Fibroblast of the aortic adventitia (primary cell): ENCODE measurements around the gene TULP3. TPM values are rescaled to one million over a fixed set of nuclear protein-coding genes. Genes with fewer than 3 reads are reported as not detected.

Experiments
- DNase-seq: peaks from one replicate; pipeline ENCODE4 v3.0.0-alpha.2; 2010; ENCODE audit warnings: low read depth
- H3K4me3 ChIP-seq: 2 replicates; pipeline ENCODE4 v1.5.1; 2011; ENCODE audit warnings: low read depth, mild to moderate bottlenecking, control low read depth, low read length, moderate library complexity
- total RNA-seq: library from RNA; depleted of rRNA; stranded (reverse); fragments of >200 nt; gene quantifications from 2 replicates; pipeline ENCODE4 v1.2.3, GENCODE V29; 2012; ENCODE audit warnings: low replicate concordance
- TF ChIP-seq, protein P1 (sequence below): IDR thresholded peaks from 2 replicates; pipeline ENCODE4 v1.5.1; 2011; ENCODE audit warnings: mild to moderate bottlenecking, low read length, control low read depth, inconsistent platforms; ENCODE audit not compliant: insufficient read depth

Gene TULP3
- total RNA-seq, 1 donor, result 56.6 TPM

DNA sequence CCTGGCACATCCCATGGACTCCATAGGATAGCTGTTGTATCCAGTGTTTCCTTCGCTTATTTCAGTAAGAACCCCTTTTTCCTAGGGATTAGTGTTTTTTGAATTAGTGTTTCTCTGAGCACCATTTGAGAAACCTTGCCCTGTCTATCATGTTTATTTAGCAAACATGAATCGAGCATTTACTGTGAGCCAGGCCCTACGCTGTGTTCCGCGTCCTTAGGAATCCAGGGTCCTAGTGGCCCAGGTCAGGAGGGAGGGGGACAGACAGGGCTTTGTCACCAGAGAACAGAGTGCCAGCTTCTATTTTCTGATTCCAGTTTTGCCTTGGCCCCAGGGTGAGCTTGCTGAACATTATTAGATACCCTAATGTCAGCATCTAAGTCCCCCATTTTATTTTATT, 71.0 kb downstream of the TULP3 start:
- TF ChIP-seq, protein P1, sequence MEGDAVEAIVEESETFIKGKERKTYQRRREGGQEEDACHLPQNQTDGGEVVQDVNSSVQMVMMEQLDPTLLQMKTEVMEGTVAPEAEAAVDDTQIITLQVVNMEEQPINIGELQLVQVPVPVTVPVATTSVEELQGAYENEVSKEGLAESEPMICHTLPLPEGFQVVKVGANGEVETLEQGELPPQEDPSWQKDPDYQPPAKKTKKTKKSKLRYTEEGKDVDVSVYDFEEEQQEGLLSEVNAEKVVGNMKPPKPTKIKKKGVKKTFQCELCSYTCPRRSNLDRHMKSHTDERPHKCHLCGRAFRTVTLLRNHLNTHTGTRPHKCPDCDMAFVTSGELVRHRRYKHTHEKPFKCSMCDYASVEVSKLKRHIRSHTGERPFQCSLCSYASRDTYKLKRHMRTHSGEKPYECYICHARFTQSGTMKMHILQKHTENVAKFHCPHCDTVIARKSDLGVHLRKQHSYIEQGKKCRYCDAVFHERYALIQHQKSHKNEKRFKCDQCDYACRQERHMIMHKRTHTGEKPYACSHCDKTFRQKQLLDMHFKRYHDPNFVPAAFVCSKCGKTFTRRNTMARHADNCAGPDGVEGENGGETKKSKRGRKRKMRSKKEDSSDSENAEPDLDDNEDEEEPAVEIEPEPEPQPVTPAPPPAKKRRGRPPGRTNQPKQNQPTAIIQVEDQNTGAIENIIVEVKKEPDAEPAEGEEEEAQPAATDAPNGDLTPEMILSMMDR, result no peak
- peak overlapping the region; percentile 80 for H3K4me3 ChIP-seq
- no peak for DNase-seq

DNA sequence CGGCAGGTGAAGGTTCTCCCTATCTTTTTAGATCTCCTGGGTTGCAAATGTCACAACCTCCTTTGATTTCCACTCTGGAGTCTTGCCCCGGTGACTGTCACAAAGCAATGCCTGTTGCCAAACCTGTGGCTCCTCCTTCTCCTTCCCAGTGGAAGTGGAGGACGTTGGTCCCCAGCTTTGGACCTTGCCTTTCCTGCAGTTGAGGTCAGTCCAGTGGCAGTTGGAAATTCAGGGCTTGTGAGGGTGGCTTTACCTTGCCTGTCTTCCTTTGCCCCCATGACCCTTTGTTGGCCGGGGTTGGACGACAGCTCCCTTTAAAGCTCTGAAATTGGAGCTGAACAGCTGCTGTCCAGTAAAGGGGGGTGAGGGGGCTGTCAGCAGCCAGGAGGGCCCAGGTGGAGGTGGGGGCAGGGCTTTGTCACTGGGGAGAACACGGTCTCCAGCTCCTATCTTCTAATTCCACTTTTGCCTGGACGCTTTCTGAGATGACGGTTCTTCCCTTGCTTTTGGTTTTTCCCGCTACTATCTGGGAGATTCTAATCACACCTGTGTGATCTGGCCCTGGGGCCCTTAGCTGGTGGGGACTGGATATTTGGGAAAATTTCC, 72.6 kb downstream of the TULP3 start:
- H3K4me3 ChIP-seq, result no peak overlapping the region
- no peak for DNase-seq
- TF ChIP-seq, protein P1, result no peak

DNA sequence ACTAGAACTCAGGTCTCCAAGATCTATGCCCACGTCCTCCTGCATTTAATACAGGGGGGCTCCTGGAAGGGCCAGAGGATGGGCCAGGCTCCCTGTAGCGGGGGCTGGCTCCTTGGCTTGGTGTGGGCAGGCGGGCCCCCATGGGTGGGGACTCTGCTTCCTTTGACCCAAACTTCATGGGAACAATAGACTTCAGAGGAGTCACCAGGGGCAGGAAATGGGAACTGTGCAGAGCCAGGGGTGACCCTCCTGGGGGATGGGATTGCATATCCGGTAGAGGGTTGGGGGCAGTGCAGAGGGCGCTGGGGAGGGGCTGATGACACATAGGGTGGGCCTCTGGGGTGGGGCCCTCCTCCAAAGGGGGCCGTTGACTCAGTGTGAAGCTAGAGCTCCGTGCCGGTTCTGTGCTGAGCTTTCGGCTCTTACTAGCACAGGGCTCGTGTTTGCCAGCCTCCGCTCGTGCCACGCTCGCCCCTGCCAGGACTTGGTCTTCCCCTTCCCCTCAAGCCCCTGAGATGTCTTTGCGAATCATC, 73.1 kb downstream of the TULP3 start:
- DNase-seq, result peak; percentile 14
- TF ChIP-seq, protein P1, result no peak
- no peak overlapping the region for H3K4me3 ChIP-seq

DNA sequence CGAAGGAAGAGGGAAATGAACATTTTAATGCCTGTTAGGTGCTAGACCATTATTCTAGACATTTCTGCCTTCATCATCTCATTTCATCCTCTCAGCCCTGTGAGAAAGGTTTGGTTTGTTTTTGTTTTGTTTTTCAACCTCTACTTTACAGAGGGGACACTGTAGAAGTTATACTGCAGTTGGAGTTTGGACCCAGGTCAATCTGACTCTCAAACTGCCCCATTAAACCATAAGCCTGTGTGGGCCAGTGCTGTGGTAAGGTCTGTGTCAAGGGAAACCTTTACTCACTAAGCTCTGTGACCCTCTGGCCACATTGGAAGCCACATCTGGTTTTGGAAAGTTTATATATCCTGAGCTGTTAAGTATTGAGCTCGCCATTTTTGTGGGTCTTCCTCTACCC, 77.0 kb downstream of the TULP3 start:
- DNase-seq, result no peak
- no peak overlapping the region for H3K4me3 ChIP-seq
- TF ChIP-seq, protein P1, result no peak

DNA sequence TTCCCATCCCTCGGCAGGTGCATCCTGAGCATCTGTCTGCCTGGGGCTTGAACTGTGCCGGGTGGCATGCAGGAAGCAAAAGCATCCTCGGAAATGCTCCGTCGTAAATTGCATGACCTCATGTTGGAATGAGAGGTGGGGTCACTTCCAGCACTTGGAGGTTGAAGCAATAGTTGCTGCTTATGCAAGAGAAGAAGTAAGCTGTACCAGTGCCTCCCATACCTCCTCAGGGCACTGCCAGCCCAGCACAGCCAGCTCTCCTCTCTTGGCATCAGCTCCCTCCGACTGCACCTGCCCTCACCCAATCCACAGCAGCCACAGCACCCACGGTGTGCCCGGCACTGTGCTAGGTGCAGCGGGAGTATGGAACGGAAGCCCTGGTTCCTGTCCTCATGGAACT, 80.1 kb downstream of the TULP3 start:
- TF ChIP-seq, protein P1, result no peak
- no peak overlapping the region for H3K4me3 ChIP-seq
- peak; percentile 21 for DNase-seq

DNA sequence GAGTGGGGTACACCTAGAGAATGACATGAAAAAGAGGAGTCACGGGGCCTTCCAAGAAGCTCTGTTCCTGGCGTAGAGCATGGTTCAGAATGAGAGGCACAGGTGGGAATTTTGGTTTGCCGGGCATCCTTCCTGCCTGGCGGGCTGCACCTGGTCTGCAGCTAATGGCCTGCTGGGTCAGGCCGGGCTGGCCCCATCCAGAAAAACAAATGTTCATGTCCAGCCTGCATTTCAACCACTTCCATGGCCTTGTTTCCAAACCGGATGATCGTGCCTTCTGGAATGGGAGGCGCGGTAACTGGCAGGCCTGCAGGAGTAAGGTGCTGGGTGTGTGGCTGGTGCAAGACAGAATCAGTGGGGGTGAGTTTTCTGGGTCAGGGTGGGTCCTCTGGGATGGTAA, 82.9 kb downstream of the TULP3 start:
- TF ChIP-seq, protein P1, result no peak
- H3K4me3 ChIP-seq, result no peak overlapping the region
- DNase-seq, result no peak

DNA sequence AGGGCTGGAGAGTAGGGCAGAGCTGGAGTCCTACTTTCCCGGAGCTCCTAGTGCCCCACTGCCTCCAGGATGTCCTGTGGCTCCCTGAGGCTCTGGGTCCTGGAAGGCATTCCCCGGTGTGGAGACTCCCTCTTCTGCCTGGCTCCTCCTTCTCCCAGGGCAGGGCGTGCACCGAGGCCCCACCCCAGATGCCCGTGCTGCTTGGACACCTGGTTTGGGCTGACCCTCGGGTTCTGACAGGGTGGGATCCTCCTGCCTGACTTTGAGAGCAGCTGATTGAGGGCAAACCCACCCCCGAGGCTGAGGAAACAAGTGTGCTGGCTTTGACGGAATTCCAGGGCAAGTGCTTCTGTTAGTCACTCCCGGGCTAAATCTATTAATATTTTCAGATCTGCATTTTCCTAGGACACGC, 83.9 kb downstream of the TULP3 start:
- TF ChIP-seq, protein P1, result no peak
- peak; percentile 40 for DNase-seq
- no peak overlapping the region for H3K4me3 ChIP-seq
